Psoas muscle (tissue), 8 donors: ENCODE results near the gene KRTAP10-12. TPM values are rescaled to one million over a fixed set of nuclear protein-coding genes. Genes with fewer than 3 reads are reported as not detected.

Experiments used
- ATAC-seq, 4 donors: fragments of 200-7000 bp; cut with Tn5 transposase; one replicate each; pipeline ENCODE4 v1.9.1; 2020; ENCODE audit warnings: moderate library complexity in 3 of 4, mild to moderate bottlenecking in 2 of 4
- DNase-seq, 2 donors: peaks; one replicate each; pipeline ENCODE4 v3.0.0-alpha.2; 2020
- H3K27ac ChIP-seq: fragments of 200-600 bp; one replicate; pipeline ENCODE4 v1.8.0; 2022
- H3K27me3 ChIP-seq, 3 donors: fragments of 200-600 bp in 1 of 3; one replicate each; pipeline versions ENCODE4 v1.6.1 to v1.8.0; 2013 to 2022; ENCODE audit warnings: low read length in 2 of 3, mild to moderate bottlenecking in 2 of 3, moderate library complexity in 1 of 3; ENCODE audit not compliant: insufficient read depth in 3 of 3
- H3K36me3 ChIP-seq, 2 donors: fragments of 200-600 bp in 1 of 2; one replicate each; pipeline versions ENCODE4 v1.6.1 to v1.8.0; 2013 to 2022; ENCODE audit warnings: low read depth in 1 of 2, mild to moderate bottlenecking in 1 of 2, moderate library complexity in 1 of 2; ENCODE audit not compliant: insufficient read depth in 1 of 2
- H3K4me1 ChIP-seq: fragments of 200-600 bp; one replicate; pipeline ENCODE4 v1.8.0; 2022
- H3K4me3 ChIP-seq: fragments of 200-600 bp; one replicate; pipeline ENCODE4 v1.8.0; 2022; ENCODE audit warnings: mild to moderate bottlenecking
- H3K9me3 ChIP-seq: fragments of 200-600 bp; one replicate; pipeline ENCODE4 v1.8.0; 2022
- CTCF ChIP-seq: fragments of 200-600 bp; IDR thresholded peaks from one replicate; pipeline ENCODE4 v1.8.0; 2022; ENCODE audit warnings: antibody characterized with exemption
- WGBS, 3 donors: extraction: QIAGEN DNeasy Blood & Tissue Kit; methylation state at CpG; one replicate each; pipeline versions ENCODE4 v1.1.6 to v1.1.7; 2013; 5-methylcytosine and 5-hydroxymethylcytosine counted together
- intact Hi-C, 2 donors: fragments of 100-400 bp; cut with DNase I; formaldehyde crosslinking; loops; one replicate each; pipeline versions ENCODE4 v1.11.0 to v1.14.2; 2022
- polyA plus RNA-seq, 3 donors: library from polyadenylated mRNA; stranded (reverse); fragments of 200-250 nt; gene quantifications; one replicate each; pipeline ENCODE4 v1.2.3, GENCODE V29; 2013
- total RNA-seq, 4 donors: library from RNA; stranded (reverse); fragmentation: NEBNext Ultra II Directional in 2 of 4; extraction: Animal tissue kit (Norgen Biotek cat#: 25700) in 2 of 4; gene quantifications; one replicate each; pipeline versions ENCODE4 v1.2.1 to v1.2.4, GENCODE V29; 2021 to 2023
- donor health status: healthy with polysubstance abuse.
- donor health status: DM: no; HTN: no; CAD: no; lungs with moderate emphysema.
- donor health status: Bipolar disorder and iron deficiency.
- donor health status: healthy.
- donor health status: DM: yes; HTN: yes; CAD: no.
- donor health status: DM: no; HTN: no; CAD: no.
- donor health status: DM: no; HTN: no; CAD: no.
- donor health status: DM: yes; HTN: yes; CAD: no.

KRTAP10-12 gene
- total and polyA plus RNA-seq, 7 donors = not detected

DNA sequence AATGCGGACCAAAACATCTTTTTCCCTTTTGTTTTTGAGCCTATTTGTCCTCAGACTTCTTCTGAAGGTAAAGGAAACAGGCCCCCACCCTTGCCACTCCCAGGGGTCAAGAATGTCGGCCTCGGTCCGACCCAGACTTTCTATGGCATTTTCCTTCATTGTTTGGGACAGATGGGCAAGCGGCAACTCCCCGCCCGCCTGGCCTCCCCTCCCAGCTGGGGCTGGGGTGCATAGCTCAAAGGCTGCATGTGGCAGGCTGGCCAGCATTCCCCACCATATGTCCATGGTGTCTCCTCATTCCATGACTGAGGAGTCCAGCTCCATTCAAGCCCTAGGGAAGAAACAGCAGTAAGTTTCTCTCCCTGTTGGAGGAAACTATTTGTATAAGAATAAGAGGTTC is 43.8 kb downstream of the KRTAP10-12 start:
- Histone ChIP-seq H3K36me3 (no peaks in the 10 kb centered on the region), H3K4me1 (no peaks in the 10 kb centered on the region), H3K27ac (no peak overlapping the region), H3K27me3 (peaks cover 0 to 11% (median 3%) of the 10 kb centered on the region in 3 donors), H3K9me3 (peaks cover 15% of the 10 kb centered on the region), H3K4me3 (no peak overlapping the region)
- DNase-seq (no peak), ATAC-seq (no peak)
- intact Hi-C loops = no loop called here
- TF ChIP-seq CTCF = no peak
- 53 to 68% (median 63%) methylated on average over 7 of the region's 7 CpGs for WGBS, 3 donors

DNA sequence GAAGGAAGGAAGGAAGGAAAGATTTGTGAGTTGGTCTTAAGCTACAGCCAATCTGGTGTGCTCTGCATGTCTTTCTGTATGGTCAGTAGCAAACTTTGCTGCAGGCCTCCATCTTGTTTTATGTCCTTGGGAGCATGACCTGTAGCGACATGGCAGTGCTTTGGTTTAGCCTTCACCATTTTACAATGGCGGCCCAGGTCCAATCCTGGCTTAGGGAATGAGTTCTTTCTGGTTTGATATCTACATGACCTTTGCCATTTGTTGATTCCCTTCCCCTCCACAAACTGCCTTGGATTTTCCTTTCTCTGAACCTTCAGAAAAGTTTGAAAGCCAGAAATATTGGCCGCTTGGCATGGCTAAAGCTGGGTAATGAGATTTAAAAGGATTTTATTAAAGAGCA is 44.9 kb downstream of the KRTAP10-12 start:
- DNase-seq (no peak), ATAC-seq (no peak)
- 93 to 100% (median 97%) methylated on average over 3 of the region's 3 CpGs for WGBS, 3 donors
- Histone ChIP-seq H3K9me3 (peaks cover 15% of the 10 kb centered on the region), H3K4me3 (no peak overlapping the region), H3K27ac (no peak overlapping the region), H3K4me1 (no peaks in the 10 kb centered on the region), H3K36me3 (no peaks in the 10 kb centered on the region), H3K27me3 (peaks cover 0 to 11% (median 3%) of the 10 kb centered on the region in 3 donors)
- intact Hi-C loops = no loop called here
- TF ChIP-seq CTCF = no peak

DNA sequence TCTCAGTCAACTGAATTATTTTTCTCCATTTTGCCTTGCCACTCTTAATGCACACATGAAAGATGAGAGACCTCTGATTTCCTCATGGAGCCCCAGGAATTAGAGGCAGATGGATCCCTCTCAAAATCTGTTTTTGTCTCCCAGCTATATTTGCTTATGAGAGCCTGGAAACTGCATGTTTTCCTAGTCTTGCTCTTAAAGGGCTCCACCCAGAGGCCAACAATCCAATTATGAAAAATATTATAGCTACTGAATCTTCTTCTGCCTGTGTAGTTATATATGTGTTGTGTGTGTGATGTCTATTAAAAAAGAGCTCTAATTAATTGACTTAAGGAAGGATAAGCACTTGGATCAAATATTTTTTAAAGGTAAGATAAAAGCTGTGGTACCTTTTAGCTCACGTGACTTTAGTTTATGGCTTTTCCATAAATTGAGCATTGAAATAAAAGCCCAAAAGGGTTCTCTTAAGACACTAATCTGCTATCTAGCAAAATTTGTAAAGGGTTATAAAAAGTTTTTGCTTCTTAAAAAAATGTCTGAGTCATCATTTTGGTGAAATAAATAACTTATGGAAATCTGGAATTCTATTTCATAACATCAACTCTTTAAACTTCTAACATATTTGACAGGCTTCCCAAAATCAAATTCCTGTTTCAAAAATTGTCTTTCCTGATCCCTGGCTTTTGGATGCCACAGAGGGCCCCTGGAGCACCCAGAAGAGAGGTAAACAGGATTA is 45.6 kb downstream of the KRTAP10-12 start:
- Histone ChIP-seq H3K4me1 (no peaks in the 10 kb centered on the region), H3K27ac (no peak overlapping the region), H3K9me3 (peaks cover 10% of the 10 kb centered on the region), H3K4me3 (no peak overlapping the region), H3K36me3 (no peaks in the 10 kb centered on the region), H3K27me3 (peaks cover 0 to 11% (median 3%) of the 10 kb centered on the region in 3 donors)
- intact Hi-C loops = no loop called here
- DNase-seq (no peak), ATAC-seq (no peak)
- WGBS, 3 donors = 85 to 100% (median 96%) methylated on average over 1 of the region's 1 CpG
- TF ChIP-seq CTCF = no peak

Other genes starting within 250 kb of the KRTAP10-12 start
- gene LRRC3, start 241.7 kb upstream of the KRTAP10-12 start, total RNA-seq = 1 to 10 TPM in 1 of 4 donors, under 1 TPM in 3; 0.13 to 1.1 (median 0.23) TPM
- under 1 TPM; 0.08 to 0.29 (median 0.08) TPM for gene LRRC3, start 241.7 kb upstream of the KRTAP10-12 start, polyA plus RNA-seq
- not detected for gene KRTAP10-1, start 157.0 kb upstream of the KRTAP10-12 start, total RNA-seq
- not detected for gene KRTAP10-1, start 157.0 kb upstream of the KRTAP10-12 start, polyA plus RNA-seq
- gene KRTAP10-2, start 145.7 kb upstream of the KRTAP10-12 start, total RNA-seq = not detected
- gene KRTAP10-2, start 145.7 kb upstream of the KRTAP10-12 start, polyA plus RNA-seq = not detected
- gene KRTAP10-3, start 138.4 kb upstream of the KRTAP10-12 start, total RNA-seq = not detected
- gene KRTAP10-3, start 138.4 kb upstream of the KRTAP10-12 start, polyA plus RNA-seq = not detected
- gene KRTAP10-4, start 123.4 kb upstream of the KRTAP10-12 start, total RNA-seq = not detected
- gene KRTAP10-4, start 123.4 kb upstream of the KRTAP10-12 start, polyA plus RNA-seq = not detected
- not detected for gene KRTAP10-5, start 116.6 kb upstream of the KRTAP10-12 start, total RNA-seq
- not detected for gene KRTAP10-5, start 116.6 kb upstream of the KRTAP10-12 start, polyA plus RNA-seq
- not detected for gene KRTAP10-6, start 104.7 kb upstream of the KRTAP10-12 start, total RNA-seq
- gene KRTAP10-6, start 104.7 kb upstream of the KRTAP10-12 start, polyA plus RNA-seq = not detected
- not detected for gene KRTAP10-7, start 96.6 kb upstream of the KRTAP10-12 start, total RNA-seq
- gene KRTAP10-7, start 96.6 kb upstream of the KRTAP10-12 start, polyA plus RNA-seq = not detected
- gene KRTAP10-8, start 85.1 kb upstream of the KRTAP10-12 start, total RNA-seq = not detected
- not detected for gene KRTAP10-8, start 85.1 kb upstream of the KRTAP10-12 start, polyA plus RNA-seq
- not detected for gene KRTAP10-9, start 70.1 kb upstream of the KRTAP10-12 start, total RNA-seq
- not detected for gene KRTAP10-9, start 70.1 kb upstream of the KRTAP10-12 start, polyA plus RNA-seq
- gene KRTAP10-10, start 59.8 kb upstream of the KRTAP10-12 start, total RNA-seq = not detected
- gene KRTAP10-10, start 59.8 kb upstream of the KRTAP10-12 start, polyA plus RNA-seq = not detected
- gene KRTAP10-11, start 50.8 kb upstream of the KRTAP10-12 start, total RNA-seq = not detected
- gene KRTAP10-11, start 50.8 kb upstream of the KRTAP10-12 start, polyA plus RNA-seq = not detected
- not detected for gene KRTAP12-4, start 42.5 kb upstream of the KRTAP10-12 start, total RNA-seq
- gene KRTAP12-4, start 42.5 kb upstream of the KRTAP10-12 start, polyA plus RNA-seq = not detected
- gene KRTAP12-3, start 39.2 kb upstream of the KRTAP10-12 start, total RNA-seq = not detected
- gene KRTAP12-3, start 39.2 kb upstream of the KRTAP10-12 start, polyA plus RNA-seq = not detected
- gene KRTAP12-2, start 30.2 kb upstream of the KRTAP10-12 start, total RNA-seq = not detected
- gene KRTAP12-2, start 30.2 kb upstream of the KRTAP10-12 start, polyA plus RNA-seq = not detected
- gene KRTAP12-1, start 15.0 kb upstream of the KRTAP10-12 start, total RNA-seq = not detected
- gene KRTAP12-1, start 15.0 kb upstream of the KRTAP10-12 start, polyA plus RNA-seq = not detected
- not detected for gene TSPEAR, start 14.4 kb downstream of the KRTAP10-12 start, total RNA-seq
- not detected for gene TSPEAR, start 14.4 kb downstream of the KRTAP10-12 start, polyA plus RNA-seq
- gene UBE2G2, start 104.6 kb downstream of the KRTAP10-12 start, total RNA-seq = 10 to 100 TPM; 64.9 to 93.8 (median 81.7) TPM
- 10 to 100 TPM; 39.0 to 72.8 (median 55.3) TPM for gene UBE2G2, start 104.6 kb downstream of the KRTAP10-12 start, polyA plus RNA-seq
- 10 to 100 TPM; 50.2 to 78.7 (median 65.6) TPM for gene SUMO3, start 120.9 kb downstream of the KRTAP10-12 start, total RNA-seq
- 10 to 100 TPM; 38.6 to 86.6 (median 58.7) TPM for gene SUMO3, start 120.9 kb downstream of the KRTAP10-12 start, polyA plus RNA-seq
- 10 to 100 TPM; 49.6 to 72.1 (median 66.5) TPM for gene PTTG1IP, start 176.5 kb downstream of the KRTAP10-12 start, total RNA-seq
- 100 to 1,000 TPM in 1 of 3 donors, 10 to 100 TPM in 2; 57.1 to 108 (median 69.3) TPM for gene PTTG1IP, start 176.5 kb downstream of the KRTAP10-12 start, polyA plus RNA-seq
- 10 to 100 TPM in 3 of 4 donors, 1 to 10 TPM in 1; 8.3 to 11.7 (median 11.0) TPM for gene ITGB2, start 223.7 kb downstream of the KRTAP10-12 start, total RNA-seq
- gene ITGB2, start 223.7 kb downstream of the KRTAP10-12 start, polyA plus RNA-seq = 1 to 10 TPM; 2.5 to 4.6 (median 2.7) TPM
- gene SLX9, start 242.9 kb downstream of the KRTAP10-12 start, total RNA-seq = 10 to 100 TPM; 26.3 to 58.0 (median 32.5) TPM
- 10 to 100 TPM; 20.2 to 69.2 (median 26.7) TPM for gene SLX9, start 242.9 kb downstream of the KRTAP10-12 start, polyA plus RNA-seq